ENCODE results near the gene KANSL1.

- TF ChIP-seq EZH2 (IDR thresholded peaks at IDR 0.05) (no peak), CTCF (IDR thresholded peaks at IDR 0.05) (no peak), EZH2phosphoT487 (IDR thresholded peaks at IDR 0.05) (no peak)
These were observed 56.4 kb downstream of the KANSL1 start for GRCh38 chr17:46136820-46137219.
